HuH-7 (cell line): ENCODE measurements around the gene ATOSA.

Source experiments
- DNase-seq: peaks from one replicate; pipeline ENCODE4 v3.0.0; 2011; ENCODE audit warnings: low spot score

ATOSA gene

DNA sequence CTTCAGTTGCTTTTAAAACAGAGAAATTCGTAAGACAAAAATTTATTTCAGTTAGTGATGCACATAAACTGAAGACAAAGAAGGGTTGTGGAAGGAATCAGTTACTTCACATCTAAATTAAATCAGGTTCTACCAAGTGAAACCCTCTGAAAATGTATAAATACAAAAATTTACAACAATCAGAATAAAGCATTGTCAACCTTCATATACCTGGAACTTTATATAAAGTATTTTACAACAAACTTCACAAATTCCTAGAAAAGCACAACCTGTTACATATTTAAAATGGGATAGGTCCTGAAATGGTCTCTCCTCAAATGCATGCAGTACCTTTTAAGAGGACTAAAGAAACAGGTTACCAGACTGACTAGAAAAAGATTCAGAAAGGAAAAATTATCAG lies 26.9 kb downstream of the ATOSA start:
- no peak for DNase-seq

- no peak for DNase-seq
Observed at GRCh38 chr15:52651868-52652267, 27.3 kb downstream of the ATOSA start.

- no peak for DNase-seq
Observed at GRCh38 chr15:52651114-52651513, 28.1 kb downstream of the ATOSA start.

- DNase-seq: no peak
Observed at GRCh38 chr15:52649686-52650085, 29.5 kb downstream of the ATOSA start.

- DNase-seq: no peak
Observed at GRCh38 chr15:52645916-52646315, 33.3 kb downstream of the ATOSA start.

DNA sequence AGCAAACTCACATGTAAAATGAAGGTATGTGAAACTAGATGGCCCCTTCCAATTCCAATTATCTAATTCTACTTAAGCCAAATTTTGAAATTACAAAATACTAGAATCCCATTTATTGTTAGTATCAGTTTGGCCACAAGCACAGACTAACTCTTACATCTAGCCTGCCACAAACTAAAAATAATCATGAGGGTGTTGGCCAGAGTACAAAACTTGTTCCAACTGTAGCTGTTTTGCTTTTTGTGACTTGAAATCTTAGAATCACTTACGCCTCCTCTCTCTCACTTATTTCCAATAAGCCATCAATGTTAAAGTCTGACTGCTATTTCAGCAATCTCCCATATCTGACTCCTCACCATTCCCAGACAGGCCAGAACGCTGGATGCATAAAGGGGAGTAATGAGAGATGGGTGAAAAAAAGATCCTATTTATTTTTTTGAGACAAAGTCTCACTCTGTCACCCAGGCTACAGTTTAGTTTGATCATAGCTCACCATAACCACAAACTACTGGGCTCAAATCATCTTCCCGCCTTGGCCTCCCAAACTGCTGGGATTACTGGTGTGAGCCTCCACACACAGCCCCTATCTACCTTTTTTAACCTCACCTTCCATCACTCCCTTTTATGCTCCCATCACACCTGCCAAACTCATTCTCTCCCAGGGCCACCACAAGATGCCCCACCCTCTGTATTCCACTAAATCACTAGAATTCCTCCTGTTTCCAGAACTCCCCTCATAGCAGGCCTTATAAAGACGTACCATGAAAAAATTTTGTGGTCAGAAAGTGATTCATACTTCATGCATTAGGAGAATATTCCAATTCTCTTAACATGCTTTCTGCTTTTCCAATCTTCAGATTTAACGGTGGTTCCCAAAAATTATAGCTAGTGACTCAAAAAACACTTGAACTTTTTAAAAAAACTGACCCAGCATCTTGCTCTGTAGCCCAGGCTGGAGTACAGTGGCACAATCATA lies 36.5 kb downstream of the ATOSA start:
- no peak for DNase-seq

DNA sequence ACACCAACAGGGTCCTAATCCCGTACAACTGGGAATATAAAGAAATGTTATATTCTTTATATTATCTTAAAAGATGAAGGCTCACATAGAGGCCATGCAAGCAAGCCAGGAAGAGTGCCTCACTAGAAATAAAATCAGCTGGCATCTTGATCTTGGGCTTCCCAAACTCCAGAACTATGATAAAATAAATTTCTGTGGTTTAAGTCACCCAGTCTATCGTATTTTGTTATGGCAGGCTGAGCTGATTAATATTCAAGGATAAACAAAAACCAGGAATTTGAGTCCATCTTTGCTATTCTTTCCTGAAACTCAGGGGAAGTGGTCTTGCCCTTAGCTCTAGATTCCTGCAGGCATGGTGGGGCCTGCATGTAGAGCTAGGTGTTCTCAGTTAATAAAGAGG lies 42.7 kb downstream of the ATOSA start:
- no peak for DNase-seq

DNA sequence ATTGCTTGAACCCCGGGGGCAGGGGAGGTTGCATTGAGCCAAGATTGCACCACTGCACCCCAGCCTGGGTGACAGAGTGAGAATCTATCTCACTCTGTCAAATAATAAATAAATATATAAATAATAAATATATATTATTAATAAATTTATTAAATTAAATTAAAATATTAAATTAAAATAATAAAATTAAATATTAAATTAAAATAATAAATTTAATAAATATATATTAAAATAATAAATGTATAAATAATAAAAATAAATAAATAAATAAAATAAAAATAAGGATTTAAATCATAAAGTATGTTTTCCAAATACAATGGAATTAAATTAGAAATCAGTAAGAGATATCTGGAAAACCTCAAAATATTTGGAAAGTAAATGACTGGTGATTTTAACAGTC lies 43.3 kb downstream of the ATOSA start:
- no peak for DNase-seq
